HepG2 (cell line): ENCODE measurements around the gene IL1RL1. TPM values are rescaled to one million over a fixed set of nuclear protein-coding genes. Genes with fewer than 3 reads are reported as not detected.

ENCODE experiments used
- ATAC-seq: fragments of 200-7000 bp; cut with Tn5 transposase; 3 replicates; pipeline ENCODE4 v1.9.1; 2020; ENCODE audit warnings: mild to moderate bottlenecking, moderate library complexity
- BruUV-seq: library from RNA; stranded (reverse); fragments of 400-500 nt; replicated peaks from 2 replicates; lab custom pipeline; 2021; lab: Mats Ljungman, UMichigan
- CTCF ChIA-PET: fragments of 300-600 bp; formaldehyde crosslinking; extraction: SDS; loops from one replicate; lab custom pipeline; 2021; ENCODE audit warnings: low total read pairs, inconsistent platforms, low intra/inter-chr PET ratio; lab: Yijun Ruan, JAX
- POLR2A ChIA-PET: fragments of 350-600 bp; sonication (Branson Sonifier 250); formaldehyde crosslinking; loops from one replicate; lab custom pipeline; 2020; ENCODE audit warnings: antibody characterized with exemption, inconsistent platforms; lab: Yijun Ruan, JAX
- DNase-seq: peaks from one replicate; pipeline ENCODE4 v3.0.0-alpha.2; 2015; ENCODE audit warnings: low spot score
- FAIRE-seq: peaks from 3 replicates; lab custom pipeline; 2011; peaks lifted over from hg19 to GRCh38; lab: Jason Lieb, UNC
- H2AFZ ChIP-seq: one replicate; pipeline ENCODE4 v1.6.1; 2011; ENCODE audit warnings: low read length, inconsistent platforms
- H3K27ac ChIP-seq: fragments of 300-600 bp; 3 replicates; pipeline ENCODE4 v1.8.0; 2011; ENCODE audit warnings: mixed run types, mild to moderate bottlenecking, mixed read lengths, low read length, inconsistent platforms; ENCODE audit not compliant: insufficient read depth; ENCODE audit errors: extremely low read length
- H3K27me3 ChIP-seq, 2 experiments: fragments of 200-600 bp in 1 of 2; 2 replicates in 1 of 2; 3 replicates in 1 of 2; pipeline versions ENCODE4 v1.6.0 to v1.8.0; 2011; ENCODE audit warnings: low read length in 2 of 2, mild to moderate bottlenecking in 2 of 2, moderate library complexity in 2 of 2, inconsistent platforms in 1 of 2; ENCODE audit not compliant: insufficient read depth in 2 of 2, control insufficient read depth in 1 of 2
- H3K36me3 ChIP-seq, 2 experiments: fragments of 200-600 bp in 1 of 2; replicated peaks in 1 of 2; 2 replicates in 1 of 2; 3 replicates in 1 of 2; pipeline versions ENCODE4 v1.5.1 to v1.8.0; 2011; ENCODE audit warnings: low read length in 2 of 2, inconsistent platforms in 1 of 2; ENCODE audit not compliant: insufficient read depth in 2 of 2, control insufficient read depth in 1 of 2
- H3K4me1 ChIP-seq: 2 replicates; pipeline ENCODE4 v1.5.1; 2012; ENCODE audit warnings: low read length, inconsistent platforms; ENCODE audit not compliant: insufficient read depth
- H3K4me2 ChIP-seq: 2 replicates; pipeline ENCODE4 v1.6.0; 2011; ENCODE audit warnings: low read depth, low read length, inconsistent platforms
- H3K4me3 ChIP-seq, 3 experiments: fragments of 200-600 bp in 1 of 3; sonication (generic), shearing (Covaris generic) in 1 of 3; replicated peaks in 1 of 3; 2 replicates each; pipeline ENCODE4 v1.5.1; 2011 to 2016; ENCODE audit warnings: low read length in 3 of 3, inconsistent platforms in 2 of 3, low read depth in 2 of 3, mild to moderate bottlenecking in 2 of 3, control low read depth in 1 of 3, mixed read lengths in 1 of 3; ENCODE audit not compliant: insufficient read depth in 1 of 3
- H3K79me2 ChIP-seq: one replicate; pipeline ENCODE4 v1.6.1; 2011; ENCODE audit warnings: low read length, inconsistent platforms; ENCODE audit not compliant: insufficient read depth
- H3K9ac ChIP-seq: 2 replicates; pipeline ENCODE4 v1.6.0; 2011; ENCODE audit warnings: mild to moderate bottlenecking, low read depth, low read length, inconsistent platforms; ENCODE audit not compliant: insufficient read depth
- H3K9me3 ChIP-seq: 2 replicates; pipeline ENCODE4 v1.5.1; 2012; ENCODE audit warnings: mild to moderate bottlenecking, low read length
- H4K20me1 ChIP-seq: 2 replicates; pipeline ENCODE4 v1.6.0; 2011; ENCODE audit warnings: inconsistent platforms, mild to moderate bottlenecking, low read length, moderate library complexity; ENCODE audit not compliant: insufficient read depth
- ARHGAP35 ChIP-seq: sonication (generic); formaldehyde crosslinking; IDR thresholded peaks from 2 replicates; pipeline ENCODE4 v1.9.0; 2022; ENCODE audit warnings: mild to moderate bottlenecking, inconsistent platforms, moderate library complexity, missing genetic modification reagents, borderline replicate concordance
- ATF6 ChIP-seq: sonication (generic); formaldehyde crosslinking; conservative IDR thresholded peaks from 2 replicates; pipeline ENCODE4 v1.4.0; 2020; ENCODE audit warnings: missing genetic modification reagents
- BCLAF1 ChIP-seq: fragments of 450-650 bp; IDR thresholded peaks from 2 replicates; pipeline ENCODE4 v1.6.1; 2017; ENCODE audit warnings: mild to moderate bottlenecking
- EEA1 ChIP-seq: sonication (generic); formaldehyde crosslinking; IDR thresholded peaks from 2 replicates; pipeline ENCODE4 v1.5.1; 2020; ENCODE audit warnings: mild to moderate bottlenecking, missing genetic modification reagents, borderline replicate concordance
- HOXA7 ChIP-seq: sonication (generic); formaldehyde crosslinking; IDR thresholded peaks from 2 replicates; pipeline ENCODE4 v1.8.1; 2022; ENCODE audit warnings: mild to moderate bottlenecking, missing genetic modification reagents, moderate library complexity
- MXD4 ChIP-seq: IDR thresholded peaks from 2 replicates; pipeline ENCODE4 v1.6.1; 2016; ENCODE audit warnings: mild to moderate bottlenecking, missing biosample characterization, missing genetic modification reagents
- NCOA5 ChIP-seq: sonication (generic); formaldehyde crosslinking; IDR thresholded peaks from 2 replicates; pipeline ENCODE4 v1.4.0; 2020; ENCODE audit warnings: missing genetic modification reagents
- POGZ ChIP-seq: sonication (generic); formaldehyde crosslinking; IDR thresholded peaks from 2 replicates; pipeline ENCODE4 v1.4.0; 2020; ENCODE audit warnings: mild to moderate bottlenecking, missing genetic modification reagents
- RAD21 ChIP-seq: fragments of 450-650 bp; formaldehyde crosslinking; IDR thresholded peaks from 2 replicates; pipeline ENCODE4 v1.5.0; 2020; ENCODE audit warnings: mild to moderate bottlenecking
- RCOR2 ChIP-seq: IDR thresholded peaks from 2 replicates; pipeline ENCODE4 v1.6.1; 2016; ENCODE audit warnings: missing biosample characterization, missing genetic modification reagents
- SAFB2 ChIP-seq: sonication (generic); formaldehyde crosslinking; IDR thresholded peaks from 2 replicates; pipeline ENCODE4 v1.5.1; 2020; ENCODE audit warnings: missing genetic modification reagents, low read depth, mild to moderate bottlenecking, borderline replicate concordance
- SOX5 ChIP-seq: IDR thresholded peaks from 2 replicates; pipeline ENCODE4 v1.6.1; 2016; ENCODE audit warnings: borderline replicate concordance
- SP2 ChIP-seq: sonication (generic); formaldehyde crosslinking; IDR thresholded peaks from 2 replicates; pipeline ENCODE4 v1.5.1; 2020; ENCODE audit warnings: mild to moderate bottlenecking, missing genetic modification reagents
- SUZ12 ChIP-seq: fragments of 150-350 bp; IDR thresholded peaks from 2 replicates; pipeline ENCODE4 v1.6.1; 2014; ENCODE audit warnings: low read depth, low read length
- TBX3 ChIP-seq: fragments of 450-650 bp; IDR thresholded peaks from 2 replicates; pipeline ENCODE4 v1.6.1; 2017; ENCODE audit warnings: antibody characterized with exemption, mild to moderate bottlenecking, inconsistent platforms, borderline replicate concordance
- TERF1 ChIP-seq: sonication (generic); formaldehyde crosslinking; IDR thresholded peaks from 2 replicates; pipeline ENCODE4 v1.8.0; 2022; ENCODE audit warnings: mild to moderate bottlenecking, missing genetic modification reagents, moderate library complexity
- ZNF225 ChIP-seq: sonication (generic); formaldehyde crosslinking; IDR thresholded peaks from 2 replicates; pipeline ENCODE4 v1.4.0; 2020; ENCODE audit warnings: mild to moderate bottlenecking, missing genetic modification reagents
- ZNF333 ChIP-seq: sonication (generic); formaldehyde crosslinking; IDR thresholded peaks from 2 replicates; pipeline ENCODE4 v1.4.0; 2020; ENCODE audit warnings: mild to moderate bottlenecking, missing genetic modification reagents, borderline replicate concordance
- ZNF558 ChIP-seq: sonication (generic); formaldehyde crosslinking; IDR thresholded peaks from 2 replicates; pipeline ENCODE4 v1.9.0; 2022; ENCODE audit warnings: mild to moderate bottlenecking, missing genetic modification reagents, borderline replicate concordance
- ZNF720 ChIP-seq: sonication (generic); formaldehyde crosslinking; IDR thresholded peaks from 2 replicates; pipeline ENCODE4 v1.4.0; 2020; ENCODE audit warnings: missing genetic modification reagents
- ZNF772 ChIP-seq: sonication (generic); formaldehyde crosslinking; IDR thresholded peaks from 2 replicates; pipeline ENCODE4 v1.5.0; 2020; ENCODE audit warnings: mild to moderate bottlenecking, missing genetic modification reagents
- ZNF792 ChIP-seq: IDR thresholded peaks from 2 replicates; pipeline ENCODE4 v1.6.1; 2016
- WGBS: methylation state at CpG from one replicate; pipeline ENCODE4 v1.1.6; 2017; ENCODE audit warnings: low lambda C conversion rate; 5-methylcytosine and 5-hydroxymethylcytosine counted together
- in situ Hi-C: cut with HindIII; loops from 2 replicates; pipeline ENCODE4 v1.10.0; 2017; ENCODE audit warnings: low pct_unique_long_range_greater_than_20kb; ENCODE audit not compliant: extremely low pct_ligation_motif_present
- intact Hi-C: fragments of 100-400 bp; cut with micrococcal nuclease; formaldehyde crosslinking; loops from one replicate; pipeline ENCODE4 v1.10.0; 2022; ENCODE audit not compliant: unreplicated experiment
- polyA plus RNA-seq, 8 experiments: library from polyadenylated mRNA; depleted of rRNA in 3 of 8; stranded (reverse) in 7 of 8; unstranded in 1 of 8; fragments of >200 nt; fragmentation: Illumina TruSeq in 4 of 8; extraction: Trizol in 4 of 8; gene quantifications; 2 replicates each; pipeline versions ENCODE4 v1.2.1 to v1.2.3, GENCODE V29; 2011 to 2016; ENCODE audit warnings: low read depth in 4 of 8, missing spikeins in 1 of 8, mixed read lengths in 1 of 8; ENCODE audit not compliant: insufficient read depth in 1 of 8
- total RNA-seq, 5 experiments: library from RNA; depleted of rRNA; stranded (reverse); fragments of >200 nt; fragmentation: Illumina TruSeq; extraction: Trizol; gene quantifications; 2 replicates each; pipeline ENCODE4 v1.2.3, GENCODE V29; 2016; ENCODE audit warnings: low read depth in 1 of 5

Gene IL1RL1
- total and polyA plus RNA-seq, 2 of the 13 experiments (the other 11 are each of a cell fraction or from before 2014, with no cell fraction given) = 0.02 to 0.03 TPM

GRCh38 chr2:102313471-102313870 lies 2.1 kb downstream of the IL1RL1 start (continued):
- TF ChIP-seq SP2 = no peak
- TF ChIP-seq TBX3 = no peak
- no peak for TF ChIP-seq TERF1 (CRISPR knock-in tag)
- no peak for TF ChIP-seq EEA1 (CRISPR knock-in tag)
- no peak for TF ChIP-seq NCOA5 (CRISPR knock-in tag)
- no peak for TF ChIP-seq ZNF558
- TF ChIP-seq SOX5 (CRISPR knock-in tag) = no peak
- no peak for TF ChIP-seq ZNF333 (CRISPR knock-in tag)
- TF ChIP-seq ZNF792 = no peak
- TF ChIP-seq ZNF225 (CRISPR knock-in tag) = no peak
- TF ChIP-seq POGZ (CRISPR knock-in tag) = no peak
- no peak for TF ChIP-seq HOXA7 (CRISPR knock-in tag)
- TF ChIP-seq, all 625 proteins: peak for 0

- Histone ChIP-seq H3K9ac (no peak overlapping the region), H3K79me2 (no peaks in the 10 kb centered on the region), H2AFZ (no peak overlapping the region), H3K27me3 (no peaks in the 10 kb centered on the region), H4K20me1 (no peaks in the 10 kb centered on the region), H3K4me2 (no peak overlapping the region), H3K9me3 (no peaks in the 10 kb centered on the region), H3K36me3 (no peaks in the 10 kb centered on the region), H3K4me1 (no peaks in the 10 kb centered on the region), H3K4me3 (no peak overlapping the region), H3K27ac (no peak overlapping the region)
- no TSS peak for BruUV-seq
- in situ Hi-C loops = no loop called here
- WGBS = 19% methylated on average over 3 of the region's 3 CpGs
- ChIA-PET POLR2A (no interaction called here), CTCF (no interaction called here)
- intact Hi-C loops = no loop called here
- DNase-seq (no peak), ATAC-seq (no peak), FAIRE-seq (no peak)
- TF ChIP-seq SAFB2 (CRISPR knock-in tag) (no peak), ZNF772 (CRISPR knock-in tag) (no peak), BCLAF1 (no peak), RCOR2 (CRISPR knock-in tag) (no peak), SUZ12 (no peak), ZNF720 (no peak), MXD4 (no peak), RAD21 (CRISPR knock-in tag) (no peak), ARHGAP35 (CRISPR knock-in tag) (no peak), ATF6 (CRISPR knock-in tag) (no peak)
Measured at GRCh38 chr2:102313950-102314349, 2.6 kb downstream of the IL1RL1 start.
